SJSA1 (cell line): ENCODE results near the gene GAL3ST2. TPM values are rescaled to one million over a fixed set of nuclear protein-coding genes. Genes with fewer than 3 reads are reported as not detected.
"Not testable (repeated sequence)": the region's sequence is repeated elsewhere in the genome, so short reads cannot be mapped to it uniquely, and the experiment has no call there.

ENCODE experiments used
- DNase-seq, 2 experiments: peaks; one replicate each; pipeline ENCODE4 v3.0.0-alpha.2; 2015 to 2020; ENCODE audit warnings: low spot score in 2 of 2, low read depth in 1 of 2
- H3K27ac ChIP-seq: fragments of 250-450 bp; sonication (Bioruptor Pico); 2 replicates; pipeline ENCODE4 v1.5.1; 2020; ENCODE audit warnings: mild to moderate bottlenecking, moderate library complexity
- H3K27me3 ChIP-seq: fragments of 250-450 bp; sonication (Bioruptor Pico); replicated peaks from 2 replicates; pipeline ENCODE4 v1.5.1; 2020; ENCODE audit warnings: mild to moderate bottlenecking, moderate library complexity
- H3K36me3 ChIP-seq: fragments of 250-450 bp; sonication (Bioruptor Pico); 2 replicates; pipeline ENCODE4 v1.5.1; 2020; ENCODE audit warnings: mild to moderate bottlenecking
- H3K4me1 ChIP-seq: fragments of 250-450 bp; sonication (Bioruptor Pico); replicated peaks from 2 replicates; pipeline ENCODE4 v1.6.1; 2021; ENCODE audit warnings: mild to moderate bottlenecking
- H3K4me3 ChIP-seq: fragments of 250-450 bp; sonication (Bioruptor Pico); 2 replicates; pipeline ENCODE4 v1.5.1; 2020; ENCODE audit warnings: mild to moderate bottlenecking
- H3K9me3 ChIP-seq: fragments of 250-450 bp; sonication (Bioruptor Pico); replicated peaks from 2 replicates; pipeline ENCODE4 v1.5.1; 2020; ENCODE audit warnings: mild to moderate bottlenecking
- total RNA-seq: library from RNA; depleted of rRNA; stranded (reverse); fragments of >200 nt; shearing (Covaris generic); gene quantifications from 2 replicates; pipeline ENCODE4 v1.2.3, GENCODE V29; 2014

Gene GAL3ST2
- total RNA-seq, 1 experiment from 2014 or later: not detected

- Histone ChIP-seq H3K9me3 (no peaks in the 10 kb centered on the region), H3K27ac (no peak overlapping the region), H3K4me1 (no peaks in the 10 kb centered on the region), H3K4me3 (no peak overlapping the region), H3K27me3 (peaks cover 22% of the 10 kb centered on the region), H3K36me3 (no peaks in the 10 kb centered on the region)
- DNase-seq: peak in 1 of 2 experiments; percentile 40
These were observed 39.1 kb downstream of the GAL3ST2 start for GRCh38 chr2:241815477-241816430.

- Histone ChIP-seq H3K27ac (no peak overlapping the region), H3K36me3 (no peaks in the 10 kb centered on the region)
These were observed 40.0 kb downstream of the GAL3ST2 start for GRCh38 chr2:241816431-241817121.

GRCh38 chr2:241817126-241817820 lies 40.7 kb downstream of the GAL3ST2 start:
- no peak overlapping the region for H3K4me3 ChIP-seq
- no peaks in the 10 kb centered on the region for H3K4me1 ChIP-seq
- H3K27ac ChIP-seq: no peak overlapping the region
- no peaks in the 10 kb centered on the region for H3K36me3 ChIP-seq
- peak in 1 of 2 experiments; percentile 40 for DNase-seq
- peaks cover 22% of the 10 kb centered on the region for H3K27me3 ChIP-seq
- H3K9me3 ChIP-seq: no peaks in the 10 kb centered on the region

More at GRCh38 chr2:241816431-241817121, 40.0 kb downstream of the GAL3ST2 start:
- peak in 1 of 2 experiments; percentile 32 for DNase-seq
- H3K9me3 ChIP-seq: no peaks in the 10 kb centered on the region
- peaks cover 22% of the 10 kb centered on the region for H3K27me3 ChIP-seq
- no peaks in the 10 kb centered on the region for H3K4me1 ChIP-seq
- H3K4me3 ChIP-seq: no peak overlapping the region

DNA sequence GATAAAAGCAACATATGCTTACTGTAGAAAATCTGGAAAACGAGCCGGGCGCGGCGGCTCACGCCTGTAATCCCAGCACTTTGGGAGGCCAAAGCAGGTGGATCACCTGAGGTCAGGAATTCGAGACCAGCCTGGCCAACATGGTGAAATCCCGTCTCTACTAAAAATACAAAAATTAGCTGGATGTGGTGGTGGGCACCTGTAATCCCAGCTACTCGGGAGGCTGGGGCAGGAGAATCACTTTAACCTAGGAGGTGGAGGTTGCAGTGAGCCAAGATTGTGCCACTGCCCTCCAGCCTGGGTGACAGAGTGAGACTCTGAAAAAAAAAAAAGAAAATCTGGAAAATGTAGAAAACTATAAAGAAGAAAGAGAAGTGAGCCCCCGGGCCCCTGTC lies 41.2 kb downstream of the GAL3ST2 start:
- H3K4me1 ChIP-seq, H3K36me3 ChIP-seq, H3K4me3 ChIP-seq, H3K9me3 ChIP-seq, DNase-seq, H3K27ac ChIP-seq: not testable (repeated sequence)
- peaks cover 22% of the 10 kb centered on the region for H3K27me3 ChIP-seq

GRCh38 chr2:241818229-241818942 lies 41.8 kb downstream of the GAL3ST2 start:
- no peak overlapping the region for H3K27ac ChIP-seq
- H3K4me1 ChIP-seq: no peaks in the 10 kb centered on the region
- H3K9me3 ChIP-seq: no peaks in the 10 kb centered on the region
- no peak overlapping the region for H3K4me3 ChIP-seq
- DNase-seq: peak in 1 of 2 experiments; percentile 40
- no peaks in the 10 kb centered on the region for H3K36me3 ChIP-seq
- H3K27me3 ChIP-seq: peaks cover 22% of the 10 kb centered on the region

GRCh38 chr2:241818943-241819270 lies 42.3 kb downstream of the GAL3ST2 start:
- no peak overlapping the region for H3K27ac ChIP-seq
- H3K27me3 ChIP-seq: peaks cover 21% of the 10 kb centered on the region
- DNase-seq: peak in 1 of 2 experiments; percentile 36
- no peak overlapping the region for H3K4me3 ChIP-seq
- H3K9me3 ChIP-seq: no peaks in the 10 kb centered on the region
- H3K36me3 ChIP-seq: no peaks in the 10 kb centered on the region
- no peaks in the 10 kb centered on the region for H3K4me1 ChIP-seq

DNA sequence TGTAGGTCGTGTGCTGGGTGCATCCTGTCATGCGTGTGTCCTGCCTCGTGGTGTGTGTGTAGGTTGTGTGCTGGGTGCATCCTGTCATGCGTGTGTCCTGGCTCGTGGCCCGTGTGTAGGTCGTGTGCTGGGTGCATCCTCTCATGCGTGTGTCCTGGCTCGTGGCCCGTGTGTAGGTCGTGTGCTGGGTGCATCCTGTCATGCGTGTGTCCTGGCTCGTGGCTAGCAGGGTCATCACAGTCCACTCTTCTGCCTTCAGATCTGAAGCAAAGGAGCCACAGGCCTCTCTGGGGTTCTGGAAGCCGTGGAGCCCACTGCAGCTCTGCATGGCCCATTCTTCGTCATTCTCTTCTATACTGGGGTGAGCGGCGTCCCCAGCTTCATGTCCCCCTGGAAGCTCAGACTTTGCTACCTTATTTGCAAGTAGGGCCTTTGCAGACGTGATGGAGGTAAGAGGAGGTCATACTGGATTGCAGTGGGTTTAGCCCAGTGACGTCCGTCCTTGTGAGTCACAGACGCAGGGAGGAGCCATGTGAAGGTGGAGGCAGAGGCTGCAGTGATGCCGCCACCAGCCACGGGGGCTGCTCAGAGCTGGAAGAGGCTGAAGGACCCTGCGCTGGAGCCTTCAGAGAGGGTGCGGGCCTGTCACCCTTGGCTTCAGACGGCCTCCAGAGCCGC lies 43.5 kb downstream of the GAL3ST2 start:
- H3K4me3 ChIP-seq, H3K9me3 ChIP-seq, H3K4me1 ChIP-seq, H3K36me3 ChIP-seq, H3K27ac ChIP-seq: not testable (repeated sequence)
- H3K27me3 ChIP-seq: peaks cover 18% of the 10 kb centered on the region
- DNase-seq: peak in 1 of 2 experiments; percentile 29

DNA sequence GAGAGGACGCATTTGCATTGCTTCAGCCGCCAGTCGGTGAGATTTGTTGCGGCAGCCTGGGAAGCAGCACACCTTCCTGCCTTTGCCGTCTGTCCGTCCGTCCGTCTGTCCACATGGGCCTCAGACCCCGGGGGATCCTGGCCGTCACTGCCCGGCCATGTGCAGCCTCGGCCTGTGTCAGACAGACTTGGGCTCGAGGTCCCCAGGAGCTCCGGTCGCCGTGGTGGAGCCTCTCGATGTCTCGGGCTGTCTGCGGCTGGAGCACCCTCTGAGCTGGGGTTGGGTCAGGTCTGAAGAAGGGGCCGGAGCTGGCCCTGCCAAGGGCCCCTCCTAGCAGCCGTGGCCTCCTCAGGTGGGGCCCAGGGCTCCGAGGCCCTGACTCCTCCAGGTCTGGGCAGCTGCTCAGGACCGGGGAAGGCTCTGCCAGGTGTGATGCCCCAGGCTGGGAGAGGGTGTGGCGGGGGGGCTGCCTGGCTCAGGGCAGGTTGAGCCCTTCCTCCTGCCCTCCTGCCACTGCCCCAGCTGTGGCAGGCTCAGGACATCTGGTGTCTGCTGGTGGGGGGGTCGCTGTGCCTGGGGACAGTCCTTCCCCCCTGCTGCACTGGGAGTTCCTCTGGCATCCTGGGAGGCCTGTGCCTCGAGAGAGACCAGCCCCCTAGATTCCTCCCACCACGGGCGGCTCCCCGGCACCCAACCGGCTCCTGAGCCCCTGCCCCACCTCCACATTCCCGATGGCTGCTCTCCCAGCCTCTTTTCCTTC lies 44.2 kb downstream of the GAL3ST2 start:
- Histone ChIP-seq H3K9me3 (no peaks in the 10 kb centered on the region), H3K27me3 (peaks cover 16% of the 10 kb centered on the region), H3K4me3 (no peak overlapping the region), H3K36me3 (no peaks in the 10 kb centered on the region), H3K27ac (no peak overlapping the region), H3K4me1 (no peaks in the 10 kb centered on the region)
- DNase-seq: peak in 1 of 2 experiments; percentile 41

DNA sequence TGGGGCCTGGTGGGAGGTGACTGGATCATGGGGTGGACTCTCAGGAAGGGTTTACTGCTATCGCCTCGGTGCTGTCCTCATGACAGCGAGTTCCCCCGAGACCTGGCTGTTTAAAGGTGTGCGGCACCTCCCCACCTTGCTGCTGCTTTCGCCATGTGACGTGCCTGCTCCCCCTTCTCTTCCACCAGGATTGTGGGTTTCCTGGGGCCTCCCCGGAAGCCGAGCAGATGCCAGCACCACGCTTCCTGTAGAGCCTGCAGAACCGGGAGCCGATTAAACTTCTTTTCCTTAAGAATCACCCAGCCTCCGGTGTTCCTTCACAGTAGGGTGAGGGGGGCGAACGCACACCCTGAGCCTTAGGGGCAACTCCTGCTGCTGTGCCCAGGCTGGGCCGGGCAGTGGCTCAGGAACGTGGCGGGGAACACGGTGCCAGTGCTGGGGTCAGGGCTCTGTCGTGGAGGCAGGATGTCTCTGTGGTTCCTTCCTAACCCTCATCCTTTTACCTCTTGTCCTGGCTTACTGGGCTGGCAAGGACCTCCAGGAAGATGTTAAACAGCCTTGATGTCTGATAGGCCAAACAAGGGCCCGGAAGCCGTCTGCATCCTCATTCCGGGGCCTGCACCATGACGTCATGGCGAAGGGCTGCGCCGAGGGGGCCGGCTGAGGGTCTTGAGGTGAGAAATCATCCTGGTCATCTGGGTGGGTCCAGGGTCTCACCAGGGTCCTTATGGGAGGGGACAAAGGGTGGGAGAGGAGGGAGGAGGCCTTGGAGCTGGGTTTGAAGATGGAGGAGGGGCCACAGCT lies 45.0 kb downstream of the GAL3ST2 start:
- Histone ChIP-seq H3K9me3 (0 out of 2 replicates have a peak, but pooled peaks cover 3% of the 10 kb centered on the region), H3K27me3 (peaks cover 8% of the 10 kb centered on the region), H3K36me3 (no peaks in the 10 kb centered on the region), H3K4me1 (no peaks in the 10 kb centered on the region), H3K4me3 (no peak overlapping the region), H3K27ac (no peak overlapping the region)
- DNase-seq: peak in 1 of 2 experiments; percentile 36

DNA sequence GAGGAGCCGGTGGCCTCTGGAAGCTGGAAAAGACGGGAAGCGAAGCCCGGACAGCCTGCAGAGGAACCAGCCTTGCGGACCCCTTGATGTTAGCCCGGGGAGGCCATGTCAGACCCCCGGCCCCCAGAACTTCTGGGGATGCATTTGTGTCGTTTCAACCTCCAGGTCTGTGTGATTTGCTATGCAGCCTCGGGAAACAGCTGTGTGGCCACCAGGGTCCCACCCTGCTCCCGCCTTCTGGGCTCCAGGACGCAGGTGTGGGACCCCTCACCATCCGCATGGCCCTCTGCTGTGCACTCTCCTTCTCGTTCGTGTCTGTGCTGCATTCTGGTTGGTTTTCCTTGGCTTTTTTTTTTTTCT lies 45.6 kb downstream of the GAL3ST2 start:
- Histone ChIP-seq H3K4me3 (no peak overlapping the region), H3K9me3 (peaks cover 8% of the 10 kb centered on the region; the same call in 1 of the 2 replicates), H3K27ac (no peak overlapping the region), H3K4me1 (no peaks in the 10 kb centered on the region), H3K36me3 (no peaks in the 10 kb centered on the region), H3K27me3 (peaks cover 4% of the 10 kb centered on the region; the same call in 1 of the 2 replicates)
- DNase-seq: peak in 1 of 2 experiments; percentile 32

- peak in 1 of 2 experiments; percentile 35 for DNase-seq
- H3K36me3 ChIP-seq, H3K27me3 ChIP-seq, H3K4me3 ChIP-seq, H3K27ac ChIP-seq, H3K4me1 ChIP-seq: not testable (repeated sequence)
- peaks cover 13% of the 10 kb centered on the region; the same call in 1 of the 2 replicates for H3K9me3 ChIP-seq
These were observed 47.2 kb downstream of the GAL3ST2 start for GRCh38 chr2:241823531-241824437.
